ENCODE measurements around the gene LRG1. TPM values are rescaled to one million over a fixed set of nuclear protein-coding genes. Genes with fewer than 3 reads are reported as not detected.
A peak's percentile ranks its signal among the peaks of the same experiment; 100 is the strongest.

The LRG1 gene
- total RNA-seq, 1 experiment from 2014 or later = 0.81 TPM

DNA sequence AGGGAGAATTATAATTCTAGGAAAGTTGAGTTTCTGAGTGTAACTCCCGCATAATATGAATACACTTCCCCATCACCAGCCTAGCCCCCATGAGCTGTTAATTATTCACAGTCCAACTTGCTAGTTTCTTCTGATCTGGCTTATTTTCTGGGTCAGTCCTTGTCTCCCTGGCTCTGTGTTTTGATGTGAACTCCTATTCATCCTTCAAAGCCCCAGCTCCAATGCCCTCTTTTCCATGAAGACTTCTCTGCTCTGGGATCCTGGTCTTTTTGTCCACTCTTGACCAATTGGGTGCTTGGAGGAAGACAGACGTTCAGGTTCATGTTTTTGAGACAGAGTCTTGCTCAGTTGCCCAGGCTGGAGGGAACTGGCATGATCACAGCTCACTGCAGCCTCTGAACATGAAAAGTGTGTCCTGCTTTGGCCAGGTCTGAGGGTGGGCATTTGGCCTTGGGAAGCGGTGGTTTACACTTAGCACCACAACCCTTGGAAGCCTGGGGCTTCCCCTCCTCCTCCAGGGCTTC, 605 bp downstream of the LRG1 start:
- Mint-ChIP-seq H3K27ac (no peak overlapping the region), H3K27me3 (ENCODE audit: low read depth) (peaks cover 37% of the 10 kb centered on the region), H3K9me3 (peaks cover 4% of the 10 kb centered on the region), H3K36me3 (peaks cover 3% of the 10 kb centered on the region; the same call in 1 of the 2 replicates), H3K4me3 (no peak overlapping the region), H3K4me1 (peaks cover 4% of the 10 kb centered on the region; the same call in 1 of the 2 replicates)
- POLR2A ChIA-PET = no interaction called here
- CTCF ChIA-PET = interaction anchor here (1.2 to 11.1 kb wide), 6 partner anchors 9 to 97 kb away, joined by 5 to 285 read pairs (median 8); no protein-coding TSS in a partner anchor
- TF ChIP-seq, protein P1, sequence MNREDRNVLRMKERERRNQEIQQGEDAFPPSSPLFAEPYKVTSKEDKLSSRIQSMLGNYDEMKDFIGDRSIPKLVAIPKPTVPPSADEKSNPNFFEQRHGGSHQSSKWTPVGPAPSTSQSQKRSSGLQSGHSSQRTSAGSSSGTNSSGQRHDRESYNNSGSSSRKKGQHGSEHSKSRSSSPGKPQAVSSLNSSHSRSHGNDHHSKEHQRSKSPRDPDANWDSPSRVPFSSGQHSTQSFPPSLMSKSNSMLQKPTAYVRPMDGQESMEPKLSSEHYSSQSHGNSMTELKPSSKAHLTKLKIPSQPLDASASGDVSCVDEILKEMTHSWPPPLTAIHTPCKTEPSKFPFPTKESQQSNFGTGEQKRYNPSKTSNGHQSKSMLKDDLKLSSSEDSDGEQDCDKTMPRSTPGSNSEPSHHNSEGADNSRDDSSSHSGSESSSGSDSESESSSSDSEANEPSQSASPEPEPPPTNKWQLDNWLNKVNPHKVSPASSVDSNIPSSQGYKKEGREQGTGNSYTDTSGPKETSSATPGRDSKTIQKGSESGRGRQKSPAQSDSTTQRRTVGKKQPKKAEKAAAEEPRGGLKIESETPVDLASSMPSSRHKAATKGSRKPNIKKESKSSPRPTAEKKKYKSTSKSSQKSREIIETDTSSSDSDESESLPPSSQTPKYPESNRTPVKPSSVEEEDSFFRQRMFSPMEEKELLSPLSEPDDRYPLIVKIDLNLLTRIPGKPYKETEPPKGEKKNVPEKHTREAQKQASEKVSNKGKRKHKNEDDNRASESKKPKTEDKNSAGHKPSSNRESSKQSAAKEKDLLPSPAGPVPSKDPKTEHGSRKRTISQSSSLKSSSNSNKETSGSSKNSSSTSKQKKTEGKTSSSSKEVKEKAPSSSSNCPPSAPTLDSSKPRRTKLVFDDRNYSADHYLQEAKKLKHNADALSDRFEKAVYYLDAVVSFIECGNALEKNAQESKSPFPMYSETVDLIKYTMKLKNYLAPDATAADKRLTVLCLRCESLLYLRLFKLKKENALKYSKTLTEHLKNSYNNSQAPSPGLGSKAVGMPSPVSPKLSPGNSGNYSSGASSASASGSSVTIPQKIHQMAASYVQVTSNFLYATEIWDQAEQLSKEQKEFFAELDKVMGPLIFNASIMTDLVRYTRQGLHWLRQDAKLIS (CRISPR knock-in tag; IDR thresholded peaks at IDR 0.05; ENCODE audit: borderline replicate concordance) = no peak
- TF ChIP-seq ZNF121 (CRISPR knock-in tag; IDR thresholded peaks at IDR 0.05) = peak; percentile 88
- DNase-seq (ENCODE audit: low spot score) (no peak), ATAC-seq (no peak)

DNA sequence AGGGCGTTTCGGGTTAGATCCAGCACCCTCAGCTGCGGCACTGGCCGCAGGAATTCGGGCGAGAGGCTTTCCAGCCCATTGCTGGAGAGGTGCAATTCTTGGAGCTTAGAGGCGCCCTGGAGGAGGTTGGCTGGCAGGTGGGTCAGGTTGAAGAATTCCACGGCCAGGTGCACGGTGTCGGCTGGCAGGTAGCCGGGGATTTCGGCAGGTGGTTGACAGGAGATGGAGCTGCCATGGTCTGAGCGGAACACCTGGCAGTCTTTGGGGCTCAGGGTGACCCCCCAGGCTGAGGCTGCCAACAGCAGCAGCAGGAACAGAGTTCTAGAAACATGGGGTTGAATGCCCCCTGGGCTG, 1.3 kb downstream of the LRG1 start:
- Mint-ChIP-seq H3K4me1 (peaks cover 4% of the 10 kb centered on the region; the same call in 1 of the 2 replicates), H3K36me3 (peaks cover 3% of the 10 kb centered on the region; the same call in 1 of the 2 replicates), H3K4me3 (no peak overlapping the region), H3K27me3 (ENCODE audit: low read depth) (peaks cover 43% of the 10 kb centered on the region), H3K27ac (no peak overlapping the region), H3K9me3 (peaks cover 4% of the 10 kb centered on the region)
- DNase-seq (ENCODE audit: low spot score) = no peak
- ChIA-PET CTCF (interaction anchor here (1.0 to 11.1 kb wide), 5 partner anchors 9 to 95 kb away, joined by 3 to 285 read pairs (median 5); no protein-coding TSS in a partner anchor), POLR2A (no interaction called here)
- no peak for ATAC-seq
- TF ChIP-seq, protein P2, sequence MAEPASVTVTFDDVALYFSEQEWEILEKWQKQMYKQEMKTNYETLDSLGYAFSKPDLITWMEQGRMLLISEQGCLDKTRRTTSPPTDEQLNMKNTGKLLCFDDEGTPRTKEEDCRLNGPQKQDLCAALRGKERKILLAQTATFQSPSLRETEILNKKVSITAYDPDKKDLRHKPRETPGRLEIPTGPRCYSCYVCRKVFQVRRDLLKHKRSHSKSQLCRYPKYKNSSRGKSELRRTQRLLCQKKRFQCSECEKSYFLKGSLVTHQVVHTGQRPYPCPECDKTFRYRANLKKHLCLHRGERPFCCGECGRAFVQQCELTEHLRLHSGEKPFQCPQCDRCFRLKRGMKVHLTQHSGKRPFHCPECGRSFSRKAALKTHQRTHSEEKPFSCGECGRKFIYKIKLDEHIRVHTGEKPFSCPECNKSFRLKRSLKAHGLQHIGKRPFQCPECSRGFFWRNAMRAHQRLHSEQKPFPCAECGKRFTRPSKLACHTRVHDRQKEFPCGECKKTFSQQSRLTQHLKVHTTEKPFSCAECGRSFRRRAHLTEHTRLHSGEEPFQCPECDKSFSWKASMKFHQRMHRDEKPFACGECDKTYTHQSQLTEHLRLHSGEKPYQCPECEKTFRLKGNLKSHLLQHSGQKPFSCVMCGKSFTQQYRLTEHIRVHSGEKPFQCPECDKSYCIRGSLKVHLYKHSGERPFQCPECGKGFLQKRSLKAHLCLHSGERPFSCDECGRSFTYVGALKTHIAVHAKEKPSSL (CRISPR knock-in tag; conservative IDR thresholded peaks at IDR 0.05) = no peak
- TF ChIP-seq PRRX2 (CRISPR knock-in tag; IDR thresholded peaks at IDR 0.05) (no peak), NFATC4 (CRISPR knock-in tag; IDR thresholded peaks at IDR 0.05) (no peak), SMAD3 (CRISPR knock-in tag; IDR thresholded peaks at IDR 0.05; ENCODE audit: borderline replicate concordance) (no peak), SOX15 (CRISPR knock-in tag; IDR thresholded peaks at IDR 0.05) (no peak), NFE2L1 (CRISPR knock-in tag; IDR thresholded peaks at IDR 0.05) (no peak)
- TF ChIP-seq, protein P3, sequence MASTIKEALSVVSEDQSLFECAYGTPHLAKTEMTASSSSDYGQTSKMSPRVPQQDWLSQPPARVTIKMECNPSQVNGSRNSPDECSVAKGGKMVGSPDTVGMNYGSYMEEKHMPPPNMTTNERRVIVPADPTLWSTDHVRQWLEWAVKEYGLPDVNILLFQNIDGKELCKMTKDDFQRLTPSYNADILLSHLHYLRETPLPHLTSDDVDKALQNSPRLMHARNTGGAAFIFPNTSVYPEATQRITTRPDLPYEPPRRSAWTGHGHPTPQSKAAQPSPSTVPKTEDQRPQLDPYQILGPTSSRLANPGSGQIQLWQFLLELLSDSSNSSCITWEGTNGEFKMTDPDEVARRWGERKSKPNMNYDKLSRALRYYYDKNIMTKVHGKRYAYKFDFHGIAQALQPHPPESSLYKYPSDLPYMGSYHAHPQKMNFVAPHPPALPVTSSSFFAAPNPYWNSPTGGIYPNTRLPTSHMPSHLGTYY (CRISPR knock-in tag; IDR thresholded peaks at IDR 0.05) = no peak
- TF ChIP-seq, protein P4, sequence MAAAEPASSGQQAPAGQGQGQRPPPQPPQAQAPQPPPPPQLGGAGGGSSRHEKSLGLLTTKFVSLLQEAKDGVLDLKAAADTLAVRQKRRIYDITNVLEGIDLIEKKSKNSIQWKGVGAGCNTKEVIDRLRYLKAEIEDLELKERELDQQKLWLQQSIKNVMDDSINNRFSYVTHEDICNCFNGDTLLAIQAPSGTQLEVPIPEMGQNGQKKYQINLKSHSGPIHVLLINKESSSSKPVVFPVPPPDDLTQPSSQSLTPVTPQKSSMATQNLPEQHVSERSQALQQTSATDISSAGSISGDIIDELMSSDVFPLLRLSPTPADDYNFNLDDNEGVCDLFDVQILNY (CRISPR knock-in tag; IDR thresholded peaks at IDR 0.05) = no peak
- TF ChIP-seq, protein P5, sequence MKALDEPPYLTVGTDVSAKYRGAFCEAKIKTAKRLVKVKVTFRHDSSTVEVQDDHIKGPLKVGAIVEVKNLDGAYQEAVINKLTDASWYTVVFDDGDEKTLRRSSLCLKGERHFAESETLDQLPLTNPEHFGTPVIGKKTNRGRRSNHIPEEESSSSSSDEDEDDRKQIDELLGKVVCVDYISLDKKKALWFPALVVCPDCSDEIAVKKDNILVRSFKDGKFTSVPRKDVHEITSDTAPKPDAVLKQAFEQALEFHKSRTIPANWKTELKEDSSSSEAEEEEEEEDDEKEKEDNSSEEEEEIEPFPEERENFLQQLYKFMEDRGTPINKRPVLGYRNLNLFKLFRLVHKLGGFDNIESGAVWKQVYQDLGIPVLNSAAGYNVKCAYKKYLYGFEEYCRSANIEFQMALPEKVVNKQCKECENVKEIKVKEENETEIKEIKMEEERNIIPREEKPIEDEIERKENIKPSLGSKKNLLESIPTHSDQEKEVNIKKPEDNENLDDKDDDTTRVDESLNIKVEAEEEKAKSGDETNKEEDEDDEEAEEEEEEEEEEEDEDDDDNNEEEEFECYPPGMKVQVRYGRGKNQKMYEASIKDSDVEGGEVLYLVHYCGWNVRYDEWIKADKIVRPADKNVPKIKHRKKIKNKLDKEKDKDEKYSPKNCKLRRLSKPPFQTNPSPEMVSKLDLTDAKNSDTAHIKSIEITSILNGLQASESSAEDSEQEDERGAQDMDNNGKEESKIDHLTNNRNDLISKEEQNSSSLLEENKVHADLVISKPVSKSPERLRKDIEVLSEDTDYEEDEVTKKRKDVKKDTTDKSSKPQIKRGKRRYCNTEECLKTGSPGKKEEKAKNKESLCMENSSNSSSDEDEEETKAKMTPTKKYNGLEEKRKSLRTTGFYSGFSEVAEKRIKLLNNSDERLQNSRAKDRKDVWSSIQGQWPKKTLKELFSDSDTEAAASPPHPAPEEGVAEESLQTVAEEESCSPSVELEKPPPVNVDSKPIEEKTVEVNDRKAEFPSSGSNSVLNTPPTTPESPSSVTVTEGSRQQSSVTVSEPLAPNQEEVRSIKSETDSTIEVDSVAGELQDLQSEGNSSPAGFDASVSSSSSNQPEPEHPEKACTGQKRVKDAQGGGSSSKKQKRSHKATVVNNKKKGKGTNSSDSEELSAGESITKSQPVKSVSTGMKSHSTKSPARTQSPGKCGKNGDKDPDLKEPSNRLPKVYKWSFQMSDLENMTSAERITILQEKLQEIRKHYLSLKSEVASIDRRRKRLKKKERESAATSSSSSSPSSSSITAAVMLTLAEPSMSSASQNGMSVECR (CRISPR knock-in tag; IDR thresholded peaks at IDR 0.05; ENCODE audit: borderline replicate concordance) = no peak
- TF ChIP-seq, protein P6, sequence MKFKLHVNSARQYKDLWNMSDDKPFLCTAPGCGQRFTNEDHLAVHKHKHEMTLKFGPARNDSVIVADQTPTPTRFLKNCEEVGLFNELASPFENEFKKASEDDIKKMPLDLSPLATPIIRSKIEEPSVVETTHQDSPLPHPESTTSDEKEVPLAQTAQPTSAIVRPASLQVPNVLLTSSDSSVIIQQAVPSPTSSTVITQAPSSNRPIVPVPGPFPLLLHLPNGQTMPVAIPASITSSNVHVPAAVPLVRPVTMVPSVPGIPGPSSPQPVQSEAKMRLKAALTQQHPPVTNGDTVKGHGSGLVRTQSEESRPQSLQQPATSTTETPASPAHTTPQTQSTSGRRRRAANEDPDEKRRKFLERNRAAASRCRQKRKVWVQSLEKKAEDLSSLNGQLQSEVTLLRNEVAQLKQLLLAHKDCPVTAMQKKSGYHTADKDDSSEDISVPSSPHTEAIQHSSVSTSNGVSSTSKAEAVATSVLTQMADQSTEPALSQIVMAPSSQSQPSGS (CRISPR knock-in tag; IDR thresholded peaks at IDR 0.05; ENCODE audit: borderline replicate concordance, low read depth) = no peak
- TF ChIP-seq, protein P7, sequence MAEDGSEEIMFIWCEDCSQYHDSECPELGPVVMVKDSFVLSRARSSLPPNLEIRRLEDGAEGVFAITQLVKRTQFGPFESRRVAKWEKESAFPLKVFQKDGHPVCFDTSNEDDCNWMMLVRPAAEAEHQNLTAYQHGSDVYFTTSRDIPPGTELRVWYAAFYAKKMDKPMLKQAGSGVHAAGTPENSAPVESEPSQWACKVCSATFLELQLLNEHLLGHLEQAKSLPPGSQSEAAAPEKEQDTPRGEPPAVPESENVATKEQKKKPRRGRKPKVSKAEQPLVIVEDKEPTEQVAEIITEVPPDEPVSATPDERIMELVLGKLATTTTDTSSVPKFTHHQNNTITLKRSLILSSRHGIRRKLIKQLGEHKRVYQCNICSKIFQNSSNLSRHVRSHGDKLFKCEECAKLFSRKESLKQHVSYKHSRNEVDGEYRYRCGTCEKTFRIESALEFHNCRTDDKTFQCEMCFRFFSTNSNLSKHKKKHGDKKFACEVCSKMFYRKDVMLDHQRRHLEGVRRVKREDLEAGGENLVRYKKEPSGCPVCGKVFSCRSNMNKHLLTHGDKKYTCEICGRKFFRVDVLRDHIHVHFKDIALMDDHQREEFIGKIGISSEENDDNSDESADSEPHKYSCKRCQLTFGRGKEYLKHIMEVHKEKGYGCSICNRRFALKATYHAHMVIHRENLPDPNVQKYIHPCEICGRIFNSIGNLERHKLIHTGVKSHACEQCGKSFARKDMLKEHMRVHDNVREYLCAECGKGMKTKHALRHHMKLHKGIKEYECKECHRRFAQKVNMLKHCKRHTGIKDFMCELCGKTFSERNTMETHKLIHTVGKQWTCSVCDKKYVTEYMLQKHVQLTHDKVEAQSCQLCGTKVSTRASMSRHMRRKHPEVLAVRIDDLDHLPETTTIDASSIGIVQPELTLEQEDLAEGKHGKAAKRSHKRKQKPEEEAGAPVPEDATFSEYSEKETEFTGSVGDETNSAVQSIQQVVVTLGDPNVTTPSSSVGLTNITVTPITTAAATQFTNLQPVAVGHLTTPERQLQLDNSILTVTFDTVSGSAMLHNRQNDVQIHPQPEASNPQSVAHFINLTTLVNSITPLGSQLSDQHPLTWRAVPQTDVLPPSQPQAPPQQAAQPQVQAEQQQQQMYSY (CRISPR knock-in tag; IDR thresholded peaks at IDR 0.05) = no peak
- TF ChIP-seq, protein P8, sequence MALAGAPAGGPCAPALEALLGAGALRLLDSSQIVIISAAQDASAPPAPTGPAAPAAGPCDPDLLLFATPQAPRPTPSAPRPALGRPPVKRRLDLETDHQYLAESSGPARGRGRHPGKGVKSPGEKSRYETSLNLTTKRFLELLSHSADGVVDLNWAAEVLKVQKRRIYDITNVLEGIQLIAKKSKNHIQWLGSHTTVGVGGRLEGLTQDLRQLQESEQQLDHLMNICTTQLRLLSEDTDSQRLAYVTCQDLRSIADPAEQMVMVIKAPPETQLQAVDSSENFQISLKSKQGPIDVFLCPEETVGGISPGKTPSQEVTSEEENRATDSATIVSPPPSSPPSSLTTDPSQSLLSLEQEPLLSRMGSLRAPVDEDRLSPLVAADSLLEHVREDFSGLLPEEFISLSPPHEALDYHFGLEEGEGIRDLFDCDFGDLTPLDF (CRISPR knock-in tag; IDR thresholded peaks at IDR 0.05) = no peak

Data from WTC11 (cell line).